GM18861 (cell line): ENCODE measurements around the gene GGT5.
"Not testable (repeated sequence)": the region's sequence is repeated elsewhere in the genome, so short reads cannot be mapped to it uniquely, and the experiment has no call there.

ENCODE experiments used
- ATAC-seq: cut with Tn5 transposase; IDR thresholded peaks from one replicate; pipeline ENCODE4 v1.9.1; 2021; ENCODE audit not compliant: unreplicated experiment

Gene GGT5

GRCh38 chr22:24185001-24185500 lies 59.8 kb downstream of the GGT5 start:
- no peak for ATAC-seq

- no peak for ATAC-seq
Measured at GRCh38 chr22:24184057-24184798, 60.7 kb downstream of the GGT5 start.

GRCh38 chr22:24183321-24184031 lies 61.4 kb downstream of the GGT5 start:
- no peak for ATAC-seq

GRCh38 chr22:24182900-24183246 lies 62.0 kb downstream of the GGT5 start:
- ATAC-seq = not testable (repeated sequence)

GRCh38 chr22:24181996-24182899 lies 62.6 kb downstream of the GGT5 start:
- no peak for ATAC-seq

GRCh38 chr22:24181088-24181995 lies 63.5 kb downstream of the GGT5 start, which contains the start of gene SUSD2:
Gene SUSD2 (plus strand): TSS chr22:24181487. CDS start chr22:24181520, 33 bp downstream.
- no peak for ATAC-seq

- ATAC-seq = no peak
Measured at GRCh38 chr22:24180316-24181087, 64.4 kb downstream of the GGT5 start.

- no peak for ATAC-seq
Measured at GRCh38 chr22:24179478-24180210, 65.2 kb downstream of the GGT5 start.

- ATAC-seq = no peak
Measured at GRCh38 chr22:24178502-24179440, 66.1 kb downstream of the GGT5 start.

- ATAC-seq = no peak
Measured at GRCh38 chr22:24178021-24178431, 66.9 kb downstream of the GGT5 start.

- no peak for ATAC-seq
Measured at GRCh38 chr22:24177456-24177855, 67.4 kb downstream of the GGT5 start.

GRCh38 chr22:24177045-24177444 lies 67.8 kb downstream of the GGT5 start:
- ATAC-seq = no peak

- ATAC-seq = no peak
Measured at GRCh38 chr22:24176630-24177029, 68.3 kb downstream of the GGT5 start.

- ATAC-seq = no peak
Measured at GRCh38 chr22:24176040-24176439, 68.8 kb downstream of the GGT5 start.

GRCh38 chr22:24175160-24175808 lies 69.6 kb downstream of the GGT5 start:
- ATAC-seq = no peak

- ATAC-seq = no peak
Measured at GRCh38 chr22:24171822-24172221, 73.1 kb downstream of the GGT5 start.

GRCh38 chr22:24170632-24171031 lies 74.2 kb downstream of the GGT5 start:
- no peak for ATAC-seq
